Transverse colon (tissue), 4 donors: Measurements from ENCODE around the gene DLG2.

Experiments
- CTCF ChIP-seq, 5 experiments: fragments of 200-600 bp in 3 of 5; fragments of 450-650 bp in 2 of 5; sonication (generic) in 3 of 5; IDR thresholded peaks; 1 replicate in 2 of 5; 2 replicates in 3 of 5; pipeline ENCODE4 v1.5.1; 2016 to 2017; ENCODE audit warnings: antibody characterized with exemption in 5 of 5, inconsistent platforms in 3 of 5, mild to moderate bottlenecking in 2 of 5, moderate library complexity in 1 of 5
- EP300 ChIP-seq: sonication (generic); formaldehyde crosslinking; IDR thresholded peaks from one replicate; pipeline ENCODE4 v1.6.1; 2017; ENCODE audit warnings: antibody characterized with exemption, low read depth
- POLR2AphosphoS5 ChIP-seq, 3 donors: sonication (generic); formaldehyde crosslinking; IDR thresholded peaks; one replicate each; pipeline ENCODE4 v1.6.1; 2016; ENCODE audit warnings: antibody characterized with exemption in 3 of 3

GRCh38 chr11:83681906-83682610, 1945.1 kb downstream of the DLG2 start:
- TF ChIP-seq CTCF (IDR thresholded peaks at IDR 0.05), result no peak
- no peak for TF ChIP-seq POLR2AphosphoS5 (IDR thresholded peaks at IDR 0.05)
- TF ChIP-seq EP300, result no peak
